GM18907 (cell line): ENCODE results near the gene HTR1E.
"Not testable (repeated sequence)": the region's sequence is repeated elsewhere in the genome, so short reads cannot be mapped to it uniquely, and the experiment has no call there.

Experiments used
- ATAC-seq: cut with Tn5 transposase; IDR thresholded peaks from one replicate; pipeline ENCODE4 v1.9.1; 2021; ENCODE audit warnings: mild to moderate bottlenecking, moderate library complexity; ENCODE audit not compliant: unreplicated experiment

The HTR1E gene

GRCh38 chr6:86973088-86973487, 35.8 kb downstream of the HTR1E start:
- ATAC-seq: no peak

DNA sequence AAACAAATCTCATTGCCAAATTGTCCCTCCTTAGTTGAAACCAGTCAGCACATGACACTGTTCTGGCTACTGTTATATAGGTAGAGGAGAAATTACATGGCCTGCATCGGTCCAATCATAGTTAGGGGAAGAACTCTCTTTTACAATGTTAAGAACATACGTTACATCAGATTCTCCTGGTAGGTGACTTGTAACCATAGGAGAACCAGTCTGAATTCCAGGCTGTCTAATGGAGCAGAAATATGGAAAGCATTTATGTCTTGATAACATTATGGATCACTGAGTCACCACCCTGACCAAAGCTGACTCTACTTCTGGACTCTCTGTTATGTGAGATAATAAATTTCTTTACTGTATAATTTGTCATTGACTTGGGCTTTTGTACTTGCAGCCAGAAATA, 40.9 kb downstream of the HTR1E start:
- ATAC-seq: no peak

GRCh38 chr6:87001494-87001893, 64.2 kb downstream of the HTR1E start:
- ATAC-seq: no peak

GRCh38 chr6:87002391-87002790, 65.1 kb downstream of the HTR1E start:
- not testable (repeated sequence) for ATAC-seq

GRCh38 chr6:87006541-87006940, 69.2 kb downstream of the HTR1E start:
- ATAC-seq: not testable (repeated sequence)

DNA sequence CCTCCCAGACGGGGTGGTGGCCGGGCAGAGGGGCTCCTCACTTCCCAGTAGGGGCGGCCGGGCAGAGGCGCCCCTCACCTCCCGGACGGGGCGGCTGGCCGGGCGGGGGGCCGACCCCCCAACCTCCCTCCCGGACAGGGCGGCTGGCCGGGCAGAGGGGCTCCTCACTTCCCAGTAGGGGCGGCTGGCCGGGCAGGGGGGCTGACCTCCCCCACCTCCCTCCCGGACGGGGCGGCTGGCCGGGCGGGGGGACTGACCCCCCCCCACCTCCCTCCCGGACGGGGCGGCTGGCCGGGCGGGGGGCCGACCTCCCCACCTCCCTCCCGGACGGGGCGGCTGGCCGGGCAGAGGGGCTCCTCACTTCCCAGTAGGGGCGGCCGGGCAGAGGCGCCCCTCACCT, 72.3 kb downstream of the HTR1E start:
- ATAC-seq: not testable (repeated sequence)

- ATAC-seq: no peak
These were observed 74.7 kb downstream of the HTR1E start for GRCh38 chr6:87012035-87012434.

DNA sequence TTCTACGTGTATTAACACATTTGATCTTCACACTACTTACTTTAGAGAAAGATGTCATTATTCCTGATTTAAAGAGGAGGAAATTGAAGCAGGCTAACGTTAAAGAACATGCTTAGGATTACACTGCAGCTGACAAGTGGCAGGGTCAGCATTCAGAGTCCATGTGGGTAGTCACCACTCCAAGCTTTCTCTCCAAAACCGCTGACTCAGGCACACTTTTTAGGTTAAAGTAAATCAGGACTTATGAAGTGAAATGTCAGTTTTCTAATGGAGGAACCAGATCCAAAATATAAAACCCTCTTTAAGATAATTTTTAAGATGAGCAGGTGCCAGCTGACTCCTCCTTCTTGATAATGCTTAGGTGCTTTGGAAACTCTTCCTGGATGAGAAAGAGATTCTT, 75.4 kb downstream of the HTR1E start:
- no peak for ATAC-seq

GRCh38 chr6:87016772-87017171, 79.4 kb downstream of the HTR1E start:
- ATAC-seq: no peak

GRCh38 chr6:87027021-87027420, 89.7 kb downstream of the HTR1E start:
- ATAC-seq: no peak

GRCh38 chr6:87029711-87030314, 92.5 kb downstream of the HTR1E start:
- ATAC-seq: no peak

DNA sequence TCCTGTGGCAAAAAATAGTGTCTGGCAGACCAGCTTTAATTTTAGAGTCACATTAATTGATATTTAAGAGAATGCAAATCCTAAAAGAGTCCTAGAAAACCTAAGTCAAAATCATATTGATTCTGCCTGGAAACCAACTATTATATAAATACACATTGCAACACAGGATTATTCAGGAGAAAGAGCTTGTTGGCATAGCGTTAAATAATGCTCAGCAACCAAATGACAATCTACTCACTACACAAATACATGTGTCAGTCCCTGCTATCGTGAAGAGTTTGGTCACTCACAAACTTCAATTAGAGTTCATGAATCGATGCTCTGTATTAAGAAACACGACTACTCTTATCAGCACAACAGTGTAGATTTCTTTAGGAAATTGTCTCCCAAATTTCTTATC, 103.4 kb downstream of the HTR1E start:
- no peak for ATAC-seq

DNA sequence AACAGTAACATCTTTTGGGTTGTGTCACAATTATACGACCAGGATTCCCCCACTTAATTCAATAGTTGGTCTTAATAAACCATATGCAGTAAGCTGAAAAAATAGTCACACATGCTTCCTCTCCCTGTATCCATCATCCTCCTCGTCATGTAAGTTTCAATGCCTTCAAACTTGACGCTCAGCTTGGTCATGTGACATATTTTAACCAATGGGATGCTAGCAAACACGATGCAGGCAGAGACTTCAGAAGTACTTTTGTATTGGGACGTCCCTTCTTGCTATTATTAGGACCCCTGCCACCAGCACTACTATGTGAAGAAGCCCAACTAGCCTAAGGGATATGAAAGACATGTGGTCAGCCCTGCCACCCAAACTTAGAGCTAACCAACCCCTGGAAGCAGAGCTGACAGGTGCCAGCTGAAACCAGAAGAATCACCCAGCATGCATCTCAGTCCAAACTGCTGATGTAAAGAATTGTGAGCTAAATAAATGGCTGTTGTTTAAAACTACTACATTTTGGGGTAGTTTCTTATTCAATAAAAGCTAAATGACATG, 108.3 kb downstream of the HTR1E start:
- ATAC-seq: no peak

- no peak for ATAC-seq
These were observed 112.5 kb downstream of the HTR1E start for GRCh38 chr6:87049779-87050178.

DNA sequence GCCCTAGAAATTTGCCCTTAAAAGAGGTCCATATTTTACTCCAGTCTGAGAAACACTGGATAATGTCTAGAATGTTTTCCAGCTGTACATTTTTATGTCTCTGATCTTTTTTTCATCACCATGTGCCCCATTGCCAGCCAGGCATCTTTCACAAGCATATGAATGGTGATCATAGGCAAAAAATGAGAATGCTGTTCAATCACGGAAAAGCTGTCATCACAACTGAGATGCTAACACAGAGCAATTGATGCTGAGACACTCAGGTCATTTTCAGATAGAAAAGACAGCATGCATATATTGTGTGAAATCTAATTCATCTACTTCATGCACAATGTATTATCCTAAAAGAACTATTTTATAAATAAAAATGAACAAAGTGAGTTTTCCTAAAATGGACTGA, 116.0 kb downstream of the HTR1E start:
- ATAC-seq: no peak

DNA sequence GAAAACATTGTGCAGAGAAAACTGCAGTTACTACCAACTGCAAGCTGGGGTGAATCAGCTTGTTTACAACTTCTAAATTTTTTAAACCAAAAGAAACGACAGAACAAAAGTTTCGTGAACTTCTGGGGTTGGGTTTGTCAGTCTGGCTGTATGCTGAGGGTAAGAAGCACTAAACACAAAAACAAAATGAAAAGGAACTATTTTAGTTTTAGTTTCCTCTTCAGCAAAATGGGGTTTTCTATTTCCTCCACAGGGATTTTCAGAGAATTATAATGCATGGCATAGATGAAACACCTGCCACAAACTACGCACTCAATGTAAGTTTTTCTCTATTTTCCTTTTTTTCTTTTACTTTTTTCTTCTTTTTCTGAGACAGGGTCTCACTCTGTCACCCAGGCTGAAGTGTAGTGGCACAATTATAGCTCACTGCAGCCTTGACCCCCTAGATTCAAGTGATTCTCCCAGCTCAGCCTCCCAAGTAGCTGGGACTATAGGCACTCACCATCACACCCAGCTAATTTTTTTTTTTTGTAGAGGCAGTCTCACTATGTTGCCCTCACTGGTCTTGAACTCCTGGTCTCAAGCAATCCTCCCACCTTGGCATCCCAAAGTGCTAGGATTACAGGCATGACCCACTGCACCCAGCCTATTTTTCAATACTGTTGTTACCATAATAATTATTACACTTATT, 117.0 kb downstream of the HTR1E start:
- no peak for ATAC-seq

- ATAC-seq: no peak
These were observed 122.6 kb downstream of the HTR1E start for GRCh38 chr6:87059943-87060342.

GRCh38 chr6:87065117-87065516, 127.8 kb downstream of the HTR1E start:
- no peak for ATAC-seq
